Fibroblast of mammary gland (primary cell): Measurements from ENCODE around the gene MDM2.
"Not testable (repeated sequence)": the region's sequence is repeated elsewhere in the genome, so short reads cannot be mapped to it uniquely, and the experiment has no call there.

Source experiments
- DNase-seq: peaks from one replicate; pipeline ENCODE4 v3.0.0-alpha.2; 2010; ENCODE audit warnings: low read depth
- H3K4me3 ChIP-seq: 2 replicates; pipeline ENCODE4 v1.5.1; 2011; ENCODE audit warnings: low read depth, mild to moderate bottlenecking, low read length, moderate library complexity; ENCODE audit not compliant: control insufficient read depth
- TF ChIP-seq, protein P1 (sequence below): conservative IDR thresholded peaks from 2 replicates; pipeline ENCODE4 v1.5.1; 2011; ENCODE audit warnings: low read depth, low read length, inconsistent platforms; ENCODE audit not compliant: control insufficient read depth, insufficient read depth

The MDM2 gene

DNA sequence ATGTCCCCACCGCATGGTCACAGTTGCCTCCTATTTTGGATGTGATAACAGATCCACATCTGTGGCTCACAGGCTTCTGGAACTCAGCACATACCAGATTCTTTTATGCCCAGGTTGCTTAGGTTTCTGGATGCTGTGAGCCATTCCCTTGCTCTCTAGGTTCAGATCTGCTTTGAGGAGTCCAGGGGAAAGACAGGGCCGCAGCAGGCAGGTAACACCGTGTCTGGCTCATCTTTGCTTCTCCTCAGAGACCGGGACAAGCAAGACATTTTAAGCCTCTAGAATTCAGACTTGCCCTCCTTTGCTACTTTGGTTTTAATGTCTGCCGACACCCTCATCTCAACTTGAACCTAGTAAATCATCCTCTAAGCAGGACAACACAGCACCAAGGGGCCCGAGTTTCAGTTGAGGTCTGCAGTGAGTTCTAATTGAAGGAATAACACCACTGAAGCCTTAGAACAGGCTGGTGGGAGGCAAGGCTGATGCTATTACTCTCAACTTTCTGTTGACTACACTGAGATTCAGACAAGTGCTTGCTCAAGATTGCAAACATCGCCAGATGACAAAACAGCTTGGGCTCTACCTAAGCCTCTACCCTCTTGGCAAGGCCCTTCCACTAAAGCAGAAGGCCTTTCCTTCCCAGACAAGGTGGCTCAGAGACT, 55.3 kb downstream of the MDM2 start:
- TF ChIP-seq, protein P1, sequence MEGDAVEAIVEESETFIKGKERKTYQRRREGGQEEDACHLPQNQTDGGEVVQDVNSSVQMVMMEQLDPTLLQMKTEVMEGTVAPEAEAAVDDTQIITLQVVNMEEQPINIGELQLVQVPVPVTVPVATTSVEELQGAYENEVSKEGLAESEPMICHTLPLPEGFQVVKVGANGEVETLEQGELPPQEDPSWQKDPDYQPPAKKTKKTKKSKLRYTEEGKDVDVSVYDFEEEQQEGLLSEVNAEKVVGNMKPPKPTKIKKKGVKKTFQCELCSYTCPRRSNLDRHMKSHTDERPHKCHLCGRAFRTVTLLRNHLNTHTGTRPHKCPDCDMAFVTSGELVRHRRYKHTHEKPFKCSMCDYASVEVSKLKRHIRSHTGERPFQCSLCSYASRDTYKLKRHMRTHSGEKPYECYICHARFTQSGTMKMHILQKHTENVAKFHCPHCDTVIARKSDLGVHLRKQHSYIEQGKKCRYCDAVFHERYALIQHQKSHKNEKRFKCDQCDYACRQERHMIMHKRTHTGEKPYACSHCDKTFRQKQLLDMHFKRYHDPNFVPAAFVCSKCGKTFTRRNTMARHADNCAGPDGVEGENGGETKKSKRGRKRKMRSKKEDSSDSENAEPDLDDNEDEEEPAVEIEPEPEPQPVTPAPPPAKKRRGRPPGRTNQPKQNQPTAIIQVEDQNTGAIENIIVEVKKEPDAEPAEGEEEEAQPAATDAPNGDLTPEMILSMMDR: no peak
- no peak overlapping the region for H3K4me3 ChIP-seq
- DNase-seq: no peak

DNA sequence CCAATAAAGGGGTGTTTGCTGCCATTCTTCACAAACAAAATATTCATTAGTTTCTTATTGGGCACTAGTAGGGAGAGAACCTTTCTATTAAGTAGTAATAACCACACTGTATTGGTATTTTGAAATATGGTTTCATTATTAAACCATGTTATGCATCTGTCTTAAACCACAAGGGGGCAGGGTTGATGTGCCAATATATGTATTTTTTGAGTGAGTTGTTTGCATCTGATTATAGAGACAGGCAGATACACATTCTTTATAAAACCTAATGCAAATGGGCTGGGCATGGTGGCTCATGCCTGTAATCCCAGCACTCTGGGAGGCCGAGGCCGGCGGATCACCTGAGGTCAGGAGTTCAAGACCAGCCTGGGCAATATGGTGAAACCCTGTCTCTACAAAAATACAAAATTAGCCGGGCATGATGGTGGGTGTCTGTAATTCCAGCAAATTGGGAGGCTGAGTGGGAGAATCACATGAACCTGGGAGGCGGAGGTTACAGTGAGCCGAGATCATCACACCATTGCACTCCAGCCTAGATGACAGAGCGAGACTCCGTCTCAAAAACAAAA, 56.0 kb downstream of the MDM2 start:
- H3K4me3 ChIP-seq: not testable (repeated sequence)
- TF ChIP-seq, protein P1: peak; percentile 61
- peak; percentile 72 for DNase-seq

DNA sequence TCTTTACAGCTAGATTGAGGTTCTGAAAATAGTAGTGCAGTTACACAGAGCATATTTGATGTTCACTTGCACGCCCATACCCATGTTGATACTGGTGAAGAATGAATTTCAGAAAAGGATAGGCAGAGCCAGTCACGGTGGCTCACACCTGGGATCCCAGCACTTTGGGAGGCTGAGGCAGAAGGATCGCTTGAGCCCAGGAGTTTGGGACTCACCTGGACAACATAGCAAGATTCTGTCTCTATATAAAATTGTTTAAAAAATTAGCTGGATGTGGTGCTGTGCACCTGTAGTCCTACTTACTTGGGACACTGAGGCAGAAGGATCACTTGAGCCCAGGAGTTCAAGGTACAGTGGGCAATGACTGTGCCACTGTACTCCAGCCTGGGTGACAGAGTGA, 56.6 kb downstream of the MDM2 start:
- TF ChIP-seq, protein P1: no peak
- H3K4me3 ChIP-seq: no peak overlapping the region
- DNase-seq: no peak

DNA sequence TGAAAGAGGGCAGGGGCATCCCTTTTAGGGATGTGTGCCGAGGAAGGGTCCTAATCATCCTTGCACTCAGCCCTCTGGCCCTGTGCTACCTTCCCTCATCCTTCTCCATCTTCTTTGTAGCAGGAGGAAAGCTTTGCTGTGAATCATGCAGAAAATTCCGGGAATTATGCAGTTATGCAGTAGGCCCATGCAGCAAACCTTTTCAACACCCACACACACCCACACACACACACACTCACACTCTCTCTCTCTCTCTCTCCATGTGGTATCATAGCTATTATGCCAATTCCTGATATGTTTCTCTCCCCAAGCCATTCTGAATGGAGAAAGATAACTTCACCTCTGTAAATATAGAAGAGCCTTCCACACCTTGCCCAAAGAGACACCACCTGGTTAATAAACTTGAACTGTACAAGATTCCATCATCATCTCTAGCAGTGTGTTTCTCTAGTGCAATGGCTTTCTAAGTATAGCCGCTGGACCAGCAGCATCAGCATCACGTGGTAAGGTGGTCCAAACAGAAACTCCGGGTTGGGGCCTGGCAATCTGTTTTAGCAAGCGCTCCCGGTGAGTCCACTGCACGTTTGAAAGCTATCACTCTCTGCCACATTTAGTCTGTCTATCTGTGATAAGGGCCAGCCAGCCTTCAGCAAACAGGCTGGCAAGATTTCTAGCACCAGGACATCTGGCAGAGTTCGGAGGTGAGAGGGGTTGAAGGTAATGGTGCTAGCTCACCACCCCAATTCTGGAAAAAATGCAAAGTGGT, 57.6 kb downstream of the MDM2 start:
- DNase-seq: peak; percentile 23
- H3K4me3 ChIP-seq: no peak overlapping the region
- TF ChIP-seq, protein P1: no peak

DNA sequence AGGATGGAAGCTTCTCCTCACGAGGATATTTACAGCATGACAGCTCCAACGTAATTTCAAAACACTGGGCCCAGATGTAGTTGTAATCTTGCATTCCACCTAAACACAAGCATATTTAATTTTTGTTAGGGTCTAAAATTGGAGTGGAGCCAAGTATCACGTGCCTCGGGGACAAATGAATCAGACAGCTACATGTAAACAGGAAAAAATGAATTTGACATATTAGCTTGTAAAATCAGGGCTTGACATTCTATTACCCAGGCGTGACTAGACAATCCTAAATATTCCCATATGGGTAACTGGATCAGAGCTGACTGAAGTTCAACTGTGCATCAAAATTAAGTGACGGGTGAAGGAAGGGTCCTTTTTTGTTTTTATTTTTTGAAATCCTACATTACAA, 59.0 kb downstream of the MDM2 start:
- DNase-seq: no peak
- TF ChIP-seq, protein P1: no peak
- H3K4me3 ChIP-seq: no peak overlapping the region

DNA sequence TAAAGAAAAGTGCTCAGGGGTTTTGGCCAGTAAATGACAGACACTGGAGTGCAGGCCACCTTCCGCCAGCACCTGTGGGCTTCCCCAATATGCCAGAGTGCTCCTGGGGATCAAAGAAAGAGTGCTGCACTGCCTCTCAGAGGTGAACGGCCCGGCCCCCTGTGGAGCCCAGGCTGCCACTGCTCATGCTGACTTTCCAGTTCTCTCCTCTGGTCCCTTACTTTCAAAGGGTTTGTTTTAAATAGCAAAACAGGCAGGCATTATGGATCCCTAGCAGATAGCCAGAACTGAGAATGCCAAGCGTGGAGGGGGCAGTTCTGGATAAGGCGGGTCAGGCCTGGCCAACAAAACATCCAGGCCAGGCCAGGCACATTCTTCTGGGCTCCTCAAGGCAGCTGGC, 59.6 kb downstream of the MDM2 start:
- H3K4me3 ChIP-seq: no peak overlapping the region
- TF ChIP-seq, protein P1: no peak
- DNase-seq: no peak
